ENCODE measurements around the gene EPS8L1.

DNA sequence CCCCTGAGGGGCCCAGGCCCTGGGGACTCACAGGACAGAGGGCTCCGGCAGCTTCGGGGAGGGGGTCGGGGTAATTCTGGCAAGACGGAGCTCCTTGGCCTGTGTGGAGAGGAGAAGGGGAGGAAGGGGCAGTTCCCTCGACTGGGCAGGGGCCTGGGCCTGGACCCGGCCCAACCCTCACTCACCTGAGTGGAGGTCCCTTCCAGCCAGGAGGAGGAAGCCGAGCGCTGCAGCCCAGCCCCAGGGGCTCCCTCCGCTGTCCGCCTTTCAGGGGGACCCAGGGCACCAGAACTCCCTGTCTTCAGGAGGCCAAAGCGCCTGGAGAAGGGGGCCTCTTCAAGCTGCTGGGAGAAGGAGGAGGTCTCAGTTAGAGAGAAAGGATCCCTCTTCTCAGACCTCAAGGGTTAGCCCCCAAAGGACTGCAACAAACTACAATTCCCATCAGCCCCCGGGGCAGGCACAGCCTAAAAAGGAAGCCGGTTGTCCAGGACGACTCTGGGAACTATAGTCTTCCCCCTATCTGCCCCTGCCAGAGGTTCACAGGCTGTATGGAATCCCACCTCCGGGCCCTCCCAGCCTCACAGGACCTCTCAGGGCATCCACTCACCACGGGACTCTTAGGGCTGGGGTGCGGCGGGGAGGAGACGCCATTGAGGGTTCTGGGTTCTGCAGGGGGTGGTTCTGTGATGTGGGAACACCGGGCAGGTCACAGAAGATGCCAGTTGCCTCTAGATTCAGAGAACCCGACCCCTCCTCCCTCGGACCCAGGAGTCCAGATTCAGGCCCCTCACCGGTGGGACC, 19.8 kb downstream of the EPS8L1 start:
- no peak for TF ChIP-seq POLR2AphosphoS5 (IDR thresholded peaks at IDR 0.05)
- TF ChIP-seq, protein P1, sequence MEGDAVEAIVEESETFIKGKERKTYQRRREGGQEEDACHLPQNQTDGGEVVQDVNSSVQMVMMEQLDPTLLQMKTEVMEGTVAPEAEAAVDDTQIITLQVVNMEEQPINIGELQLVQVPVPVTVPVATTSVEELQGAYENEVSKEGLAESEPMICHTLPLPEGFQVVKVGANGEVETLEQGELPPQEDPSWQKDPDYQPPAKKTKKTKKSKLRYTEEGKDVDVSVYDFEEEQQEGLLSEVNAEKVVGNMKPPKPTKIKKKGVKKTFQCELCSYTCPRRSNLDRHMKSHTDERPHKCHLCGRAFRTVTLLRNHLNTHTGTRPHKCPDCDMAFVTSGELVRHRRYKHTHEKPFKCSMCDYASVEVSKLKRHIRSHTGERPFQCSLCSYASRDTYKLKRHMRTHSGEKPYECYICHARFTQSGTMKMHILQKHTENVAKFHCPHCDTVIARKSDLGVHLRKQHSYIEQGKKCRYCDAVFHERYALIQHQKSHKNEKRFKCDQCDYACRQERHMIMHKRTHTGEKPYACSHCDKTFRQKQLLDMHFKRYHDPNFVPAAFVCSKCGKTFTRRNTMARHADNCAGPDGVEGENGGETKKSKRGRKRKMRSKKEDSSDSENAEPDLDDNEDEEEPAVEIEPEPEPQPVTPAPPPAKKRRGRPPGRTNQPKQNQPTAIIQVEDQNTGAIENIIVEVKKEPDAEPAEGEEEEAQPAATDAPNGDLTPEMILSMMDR (IDR thresholded peaks at IDR 0.05), result no peak
- no peak for TF ChIP-seq POLR2A (IDR thresholded peaks at IDR 0.05; ENCODE audit: low read depth)
